Measurements from ENCODE around the gene TOPAZ1.

TOPAZ1 gene

GRCh38 chr3:44252332-44252959 lies 10.8 kb downstream of the TOPAZ1 start:
- DNase-seq: peak; percentile 3

- no peak for DNase-seq
Observed at GRCh38 chr3:44259404-44259803, 17.7 kb downstream of the TOPAZ1 start.

- DNase-seq: no peak
Observed at GRCh38 chr3:44264146-44264545, 22.5 kb downstream of the TOPAZ1 start.

GRCh38 chr3:44265815-44266214 lies 24.1 kb downstream of the TOPAZ1 start:
- DNase-seq: no peak

GRCh38 chr3:44272191-44272590 lies 30.5 kb downstream of the TOPAZ1 start:
- no peak for DNase-seq

GRCh38 chr3:44277925-44278324 lies 36.2 kb downstream of the TOPAZ1 start:
- no peak for DNase-seq

- no peak for DNase-seq
Observed at GRCh38 chr3:44280077-44280476, 38.4 kb downstream of the TOPAZ1 start.

- DNase-seq: no peak
Observed at GRCh38 chr3:44280631-44281030, 38.9 kb downstream of the TOPAZ1 start.

- DNase-seq: no peak
Observed at GRCh38 chr3:44284949-44285348, 43.3 kb downstream of the TOPAZ1 start.

GRCh38 chr3:44289882-44290462 lies 48.3 kb downstream of the TOPAZ1 start:
- DNase-seq: no peak

GRCh38 chr3:44292276-44292675 lies 50.6 kb downstream of the TOPAZ1 start:
- no peak for DNase-seq

- DNase-seq: no peak
Observed at GRCh38 chr3:44292947-44293346, 51.3 kb downstream of the TOPAZ1 start.

- no peak for DNase-seq
Observed at GRCh38 chr3:44297255-44297654, 55.6 kb downstream of the TOPAZ1 start.

GRCh38 chr3:44301746-44302145 lies 60.1 kb downstream of the TOPAZ1 start:
- no peak for DNase-seq

GRCh38 chr3:44309500-44309899 lies 67.8 kb downstream of the TOPAZ1 start:
- DNase-seq: no peak

GRCh38 chr3:44318891-44319311 lies 77.2 kb downstream of the TOPAZ1 start:
- DNase-seq: no peak

GRCh38 chr3:44321335-44321734 lies 79.6 kb downstream of the TOPAZ1 start:
- no peak for DNase-seq

- peak; percentile 48 for DNase-seq
Observed at GRCh38 chr3:44323341-44323955, 81.8 kb downstream of the TOPAZ1 start.

GRCh38 chr3:44324584-44324983 lies 82.9 kb downstream of the TOPAZ1 start:
- no peak for DNase-seq

- peak; percentile 37 for DNase-seq
Observed at GRCh38 chr3:44326019-44326418, 84.3 kb downstream of the TOPAZ1 start.

- DNase-seq: no peak
Observed at GRCh38 chr3:44326515-44326914, 84.8 kb downstream of the TOPAZ1 start.

- DNase-seq: no peak
Observed at GRCh38 chr3:44329946-44330345, 88.3 kb downstream of the TOPAZ1 start.

- no peak for DNase-seq
Observed at GRCh38 chr3:44330444-44330843, 88.8 kb downstream of the TOPAZ1 start.

- DNase-seq: no peak
Observed at GRCh38 chr3:44334326-44334725, 92.6 kb downstream of the TOPAZ1 start.

Data from HCEC 1CT (cell line).